ENCODE measurements around the gene C16orf95.

The C16orf95 gene

GRCh38 chr16:87322833-87323726 is 5.9 kb upstream of the C16orf95 start:
- no peak for TF ChIP-seq CTCF (IDR thresholded peaks at IDR 0.05; ENCODE audit: extremely low read depth, insufficient read depth, missing control alignments)
- in situ Hi-C loops (cut with MboI; ENCODE audit: low pct_unique_long_range_greater_than_20kb, low sequenced_read_pairs, unreplicated experiment): no loop called here

GRCh38 chr16:87322360-87322759 is 5.2 kb upstream of the C16orf95 start:
- no peak for TF ChIP-seq CTCF (IDR thresholded peaks at IDR 0.05; ENCODE audit: extremely low read depth, insufficient read depth, missing control alignments)
- no peak for DNase-seq (ENCODE audit: low spot score)
- in situ Hi-C loops (cut with MboI; ENCODE audit: low pct_unique_long_range_greater_than_20kb, low sequenced_read_pairs, unreplicated experiment): no loop called here

More at GRCh38 chr16:87322833-87323726, 5.9 kb upstream of the C16orf95 start:
- DNase-seq (ENCODE audit: low spot score): no peak

GRCh38 chr16:87321336-87322107 is 4.3 kb upstream of the C16orf95 start:
- in situ Hi-C loops (cut with MboI; ENCODE audit: low pct_unique_long_range_greater_than_20kb, low sequenced_read_pairs, unreplicated experiment): no loop called here
- no peak for TF ChIP-seq CTCF (IDR thresholded peaks at IDR 0.05; ENCODE audit: extremely low read depth, insufficient read depth, missing control alignments)
- DNase-seq (ENCODE audit: low spot score): no peak

GRCh38 chr16:87320510-87321227 is 3.5 kb upstream of the C16orf95 start:
- in situ Hi-C loops (cut with MboI; ENCODE audit: low pct_unique_long_range_greater_than_20kb, low sequenced_read_pairs, unreplicated experiment): no loop called here
- DNase-seq (ENCODE audit: low spot score): no peak
- TF ChIP-seq CTCF (IDR thresholded peaks at IDR 0.05; ENCODE audit: extremely low read depth, insufficient read depth, missing control alignments): no peak

GRCh38 chr16:87319997-87320491 is 2.9 kb upstream of the C16orf95 start:
- no peak for TF ChIP-seq CTCF (IDR thresholded peaks at IDR 0.05; ENCODE audit: extremely low read depth, insufficient read depth, missing control alignments)
- in situ Hi-C loops (cut with MboI; ENCODE audit: low pct_unique_long_range_greater_than_20kb, low sequenced_read_pairs, unreplicated experiment): no loop called here
- no peak for DNase-seq (ENCODE audit: low spot score)

GRCh38 chr16:87319011-87319410 is 1.8 kb upstream of the C16orf95 start:
- no peak for DNase-seq (ENCODE audit: low spot score)
- TF ChIP-seq CTCF (IDR thresholded peaks at IDR 0.05; ENCODE audit: extremely low read depth, insufficient read depth, missing control alignments): no peak
- in situ Hi-C loops (cut with MboI; ENCODE audit: low pct_unique_long_range_greater_than_20kb, low sequenced_read_pairs, unreplicated experiment): no loop called here

All from GM13977 (cell line).